ENCODE measurements around the gene TBC1D20. TPM values are rescaled to one million over a fixed set of nuclear protein-coding genes. Genes with fewer than 3 reads are reported as not detected.

TBC1D20 gene
- total and polyA plus RNA-seq, 2 donors (not counting 3 experiments of a cell fraction or from before 2014, with no cell fraction given) = 34.3 to 36.1 TPM

- Histone ChIP-seq H3K27ac (ENCODE audit: insufficient read depth, low read depth, low read length) (no peak overlapping the region), H3K79me2 (ENCODE audit: control insufficient read depth, insufficient read depth, low read length) (no peaks in the 10 kb centered on the region), H3K36me3 (ENCODE audit: control insufficient read depth in 2 of 2, extremely low read depth in 1 of 2, insufficient read depth in 2 of 2, low read length in 2 of 2) (peaks cover 0 to 21% of the 10 kb centered on the region in 2 experiments), H3K27me3 (ENCODE audit: control insufficient read depth in 2 of 2, insufficient read depth in 2 of 2, low read length in 2 of 2) (no peaks in the 10 kb centered on the region), H3K9me3 (replicated peaks; ENCODE audit: control insufficient read depth, insufficient read depth, low read length) (no peaks in the 10 kb centered on the region), H2AFZ (ENCODE audit: low read depth, low read length) (no peak overlapping the region), H3K4me3 (replicated peaks in 1 of 3; ENCODE audit: insufficient read depth in 1 of 3, low read depth in 1 of 3, low read length in 3 of 3) (no peak overlapping the region), H3K4me2 (ENCODE audit: insufficient read depth, low read length) (no peak overlapping the region), H3K9ac (replicated peaks; ENCODE audit: extremely low read depth, insufficient read depth, low read length) (no peak overlapping the region), H3K4me1 (ENCODE audit: control insufficient read depth, extremely low read depth, insufficient read depth, low read length) (no peaks in the 10 kb centered on the region), H3K9me1 (replicated peaks; ENCODE audit: control insufficient read depth, extremely low read depth, insufficient read depth, low read length) (no peaks in the 10 kb centered on the region), H4K20me1 (replicated peaks; ENCODE audit: control insufficient read depth, extremely low read depth, insufficient read depth, low read length) (no peaks in the 10 kb centered on the region)
- BruUV-seq (replicated peaks) = no TSS peak
- DNase-seq (ENCODE audit: low read depth, low spot score) (no peak), FAIRE-seq (no peak)
- dilution Hi-C loops (cut with MboI; ENCODE audit: extremely low pct_ligation_motif_present, low sequenced_read_pairs) = no loop called here
- POLR2A ChIA-PET = no interaction called here
- CTCF ChIA-PET = interaction anchor here (0.8 to 1.0 kb wide), 2 partner anchors 11 to 18 kb away, joined by 5 read pairs; no protein-coding TSS in a partner anchor
- intact Hi-C loops (cut with micrococcal nuclease) = no loop called here
- TF ChIP-seq FOS (IDR thresholded peaks at IDR 0.05; ENCODE audit: borderline replicate concordance, insufficient read depth, low read length) (no peak), JUN (IDR thresholded peaks at IDR 0.05; ENCODE audit: borderline replicate concordance, insufficient read depth, insufficient read length, low read depth) (no peak)
Observed at GRCh38 chr20:427401-427800, 34.9 kb downstream of the TBC1D20 start.

- no peaks in the 10 kb centered on the region for H4K20me1 ChIP-seq (replicated peaks; ENCODE audit: control insufficient read depth, extremely low read depth, insufficient read depth, low read length)
- H3K36me3 ChIP-seq (ENCODE audit: control insufficient read depth in 2 of 2, extremely low read depth in 1 of 2, insufficient read depth in 2 of 2, low read length in 2 of 2) = peaks cover 0 to 23% of the 10 kb centered on the region in 2 experiments
- no peak overlapping the region for H2AFZ ChIP-seq (ENCODE audit: low read depth, low read length)
- no peaks in the 10 kb centered on the region for H3K27me3 ChIP-seq (ENCODE audit: control insufficient read depth in 2 of 2, insufficient read depth in 2 of 2, low read length in 2 of 2)
- dilution Hi-C loops (cut with MboI; ENCODE audit: extremely low pct_ligation_motif_present, low sequenced_read_pairs) = no loop called here
- CTCF ChIA-PET = interaction anchor here (0.8 kb wide), 1 partner anchor 12 kb away, joined by 5 read pairs; no protein-coding TSS in a partner anchor
- H3K27ac ChIP-seq (ENCODE audit: insufficient read depth, low read depth, low read length) = no peak overlapping the region
- H3K4me1 ChIP-seq (ENCODE audit: control insufficient read depth, extremely low read depth, insufficient read depth, low read length) = no peaks in the 10 kb centered on the region
- no peaks in the 10 kb centered on the region for H3K9me3 ChIP-seq (replicated peaks; ENCODE audit: control insufficient read depth, insufficient read depth, low read length)
- H3K4me2 ChIP-seq (ENCODE audit: insufficient read depth, low read length) = no peak overlapping the region
- POLR2A ChIA-PET = no interaction called here
- no peaks in the 10 kb centered on the region for H3K79me2 ChIP-seq (ENCODE audit: control insufficient read depth, insufficient read depth, low read length)
- H3K9me1 ChIP-seq (replicated peaks; ENCODE audit: control insufficient read depth, extremely low read depth, insufficient read depth, low read length) = no peaks in the 10 kb centered on the region
- no TSS peak for BruUV-seq (replicated peaks)
- FAIRE-seq (no peak), DNase-seq (ENCODE audit: low read depth, low spot score) (no peak)
- intact Hi-C loops (cut with micrococcal nuclease) = no loop called here
- no peak overlapping the region for H3K4me3 ChIP-seq (replicated peaks in 1 of 3; ENCODE audit: insufficient read depth in 1 of 3, low read depth in 1 of 3, low read length in 3 of 3)
- no peak overlapping the region for H3K9ac ChIP-seq (replicated peaks; ENCODE audit: extremely low read depth, insufficient read depth, low read length)
- TF ChIP-seq CTCF (IDR thresholded peaks at IDR 0.05; ENCODE audit: extremely low read depth in 1 of 2, insufficient read depth in 1 of 2, low read depth in 1 of 2, low read length in 2 of 2) = no peak
- TF ChIP-seq POLR2A (IDR thresholded peaks at IDR 0.05; ENCODE audit: low read depth, low read length) = no peak
- no peak for TF ChIP-seq FOS (IDR thresholded peaks at IDR 0.05; ENCODE audit: borderline replicate concordance, insufficient read depth, low read length)
Observed at GRCh38 chr20:426566-426965, 35.8 kb downstream of the TBC1D20 start.
